K562 (cell line): ENCODE results near the gene SYNGR3. TPM values are rescaled to one million over a fixed set of nuclear protein-coding genes. Genes with fewer than 3 reads are reported as not detected.

ENCODE experiments used
- EGR1 ChIP-seq: fragments of 450-650 bp; conservative IDR thresholded peaks from 2 replicates; pipeline ENCODE4 v1.6.1; 2017; ENCODE audit warnings: mild to moderate bottlenecking
- EHMT2 ChIP-seq: fragments of 450-650 bp; IDR thresholded peaks from 2 replicates; pipeline ENCODE4 v1.6.1; 2018; ENCODE audit warnings: antibody characterized with exemption
- HNRNPL ChIP-seq: fragments of 200-400 bp; formaldehyde crosslinking; IDR thresholded peaks from 2 replicates; pipeline ENCODE4 v1.6.1; 2017; ENCODE audit warnings: low read depth, mild to moderate bottlenecking, low read length
- JUND ChIP-seq, 2 experiments: IDR thresholded peaks; 2 replicates in 1 of 2; 3 replicates in 1 of 2; pipeline ENCODE4 v1.6.1; 2011; ENCODE audit warnings: borderline replicate concordance in 2 of 2, low read depth in 2 of 2, low read length in 2 of 2, improper control_type of control experiment in 1 of 2, missing biosample characterization in 1 of 2, missing genetic modification characterization in 1 of 2, missing genetic modification reagents in 1 of 2
- POLR2G ChIP-seq: fragments of 200-400 bp; formaldehyde crosslinking; IDR thresholded peaks from 2 replicates; pipeline ENCODE4 v1.6.1; 2017; ENCODE audit warnings: low read depth, mild to moderate bottlenecking, antibody characterized with exemption, low read length, moderate library complexity
- SMARCA4 ChIP-seq: fragments of 450-650 bp; IDR thresholded peaks from 2 replicates; pipeline ENCODE4 v1.6.1; 2016
- ZNF140 ChIP-seq: fragments of 250-450 bp; sonication (Bioruptor Pico); IDR thresholded peaks from 2 replicates; pipeline ENCODE4 v1.8.0; 2021; ENCODE audit warnings: moderate library complexity, mild to moderate bottlenecking, inconsistent platforms
- ZNF197 ChIP-seq: fragments of 200-800 bp; sonication (Bioruptor generic); IDR thresholded peaks from 2 replicates; pipeline ENCODE4 v1.6.1; 2016; ENCODE audit warnings: low read depth, missing genetic modification characterization, missing compliant biosample characterization
- ZNF407 ChIP-seq: fragments of 450-650 bp; IDR thresholded peaks from 2 replicates; pipeline ENCODE4 v1.6.1; 2016; ENCODE audit warnings: low read depth
- polyA plus RNA-seq, 8 experiments: library from polyadenylated mRNA; depleted of rRNA in 4 of 8; stranded (reverse) in 5 of 8; unstranded in 3 of 8; fragments of >200 nt; fragmentation: Nextera tagmentation in 2 of 8; fragmentation: Illumina TruSeq in 1 of 8; extraction: Ambion mirVana in 2 of 8; extraction: Trizol in 1 of 8; gene quantifications; 2 replicates each; pipeline versions ENCODE4 v1.2.1 to v1.2.3, GENCODE V29; 2011 to 2014; ENCODE audit warnings: inconsistent platforms in 1 of 8, missing spikeins in 1 of 8
- total RNA-seq, 7 experiments: library from RNA; depleted of rRNA in 6 of 7; stranded (reverse); fragments of >200 nt in 6 of 7; fragmentation: Illumina TruSeq in 2 of 7; extraction: Trizol in 2 of 7; gene quantifications; 2 replicates each; pipeline versions ENCODE4 v1.2.1 to v1.2.3, GENCODE V29; 2011 to 2021; ENCODE audit warnings: low replicate concordance in 1 of 7
- TF ChIP-seq, protein P1 (sequence below): sonication (generic); formaldehyde crosslinking; IDR thresholded peaks from 2 replicates; pipeline ENCODE4 v1.8.0; 2022; ENCODE audit warnings: mild to moderate bottlenecking, missing genetic modification reagents

The SYNGR3 gene
- total and polyA plus RNA-seq, 9 of the 15 experiments (the other 6 are each of a cell fraction or from before 2014, with no cell fraction given), result 3.7 to 69.2 (median 36.3) TPM

GRCh38 chr16:2033057-2033908 is 43.5 kb downstream of the SYNGR3 start (continued):
- TF ChIP-seq ZNF407 (no peak), SMARCA4 (no peak), EGR1 (no peak), POLR2G (peak; percentile 71), ZNF197 (CRISPR knock-in tag) (no peak), EHMT2 (no peak), HNRNPL (0 out of 2 replicates have a peak, but pooled peaks have one; percentile 52), ZNF140 (CRISPR knock-in tag) (no peak), JUND (IDR thresholded peaks at IDR 0.05; ENCODE audit: borderline replicate concordance, low read depth, low read length) (peak; percentile 41; the same call in 1 of the 2 replicates), JUND (tag; IDR thresholded peaks at IDR 0.05; ENCODE audit: borderline replicate concordance, low read depth, low read length) (no peak; the same call in 2 of the 3 replicates)
- TF ChIP-seq, protein P1, sequence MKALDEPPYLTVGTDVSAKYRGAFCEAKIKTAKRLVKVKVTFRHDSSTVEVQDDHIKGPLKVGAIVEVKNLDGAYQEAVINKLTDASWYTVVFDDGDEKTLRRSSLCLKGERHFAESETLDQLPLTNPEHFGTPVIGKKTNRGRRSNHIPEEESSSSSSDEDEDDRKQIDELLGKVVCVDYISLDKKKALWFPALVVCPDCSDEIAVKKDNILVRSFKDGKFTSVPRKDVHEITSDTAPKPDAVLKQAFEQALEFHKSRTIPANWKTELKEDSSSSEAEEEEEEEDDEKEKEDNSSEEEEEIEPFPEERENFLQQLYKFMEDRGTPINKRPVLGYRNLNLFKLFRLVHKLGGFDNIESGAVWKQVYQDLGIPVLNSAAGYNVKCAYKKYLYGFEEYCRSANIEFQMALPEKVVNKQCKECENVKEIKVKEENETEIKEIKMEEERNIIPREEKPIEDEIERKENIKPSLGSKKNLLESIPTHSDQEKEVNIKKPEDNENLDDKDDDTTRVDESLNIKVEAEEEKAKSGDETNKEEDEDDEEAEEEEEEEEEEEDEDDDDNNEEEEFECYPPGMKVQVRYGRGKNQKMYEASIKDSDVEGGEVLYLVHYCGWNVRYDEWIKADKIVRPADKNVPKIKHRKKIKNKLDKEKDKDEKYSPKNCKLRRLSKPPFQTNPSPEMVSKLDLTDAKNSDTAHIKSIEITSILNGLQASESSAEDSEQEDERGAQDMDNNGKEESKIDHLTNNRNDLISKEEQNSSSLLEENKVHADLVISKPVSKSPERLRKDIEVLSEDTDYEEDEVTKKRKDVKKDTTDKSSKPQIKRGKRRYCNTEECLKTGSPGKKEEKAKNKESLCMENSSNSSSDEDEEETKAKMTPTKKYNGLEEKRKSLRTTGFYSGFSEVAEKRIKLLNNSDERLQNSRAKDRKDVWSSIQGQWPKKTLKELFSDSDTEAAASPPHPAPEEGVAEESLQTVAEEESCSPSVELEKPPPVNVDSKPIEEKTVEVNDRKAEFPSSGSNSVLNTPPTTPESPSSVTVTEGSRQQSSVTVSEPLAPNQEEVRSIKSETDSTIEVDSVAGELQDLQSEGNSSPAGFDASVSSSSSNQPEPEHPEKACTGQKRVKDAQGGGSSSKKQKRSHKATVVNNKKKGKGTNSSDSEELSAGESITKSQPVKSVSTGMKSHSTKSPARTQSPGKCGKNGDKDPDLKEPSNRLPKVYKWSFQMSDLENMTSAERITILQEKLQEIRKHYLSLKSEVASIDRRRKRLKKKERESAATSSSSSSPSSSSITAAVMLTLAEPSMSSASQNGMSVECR (CRISPR knock-in tag), result peak; percentile 31; the same call in 1 of the 2 replicates
- TF ChIP-seq, all 486 proteins: peak for 18
